GM12875 (cell line): ENCODE measurements around the gene HNRNPR.

Experiments used
- H3K4me3 ChIP-seq: one replicate; pipeline ENCODE4 v1.5.1; 2011; ENCODE audit warnings: low read depth, low read length, control low read depth
- TF ChIP-seq, protein P1 (sequence below): IDR thresholded peaks from 2 replicates; pipeline ENCODE4 v1.5.1; 2011; ENCODE audit warnings: low read depth, mild to moderate bottlenecking, control low read depth, inconsistent platforms, low read length, moderate library complexity, borderline replicate concordance; ENCODE audit not compliant: insufficient read depth

Gene HNRNPR

GRCh38 chr1:23344111-23344986 lies at the start of gene HNRNPR:
HNRNPR (minus strand) TSS chr1:23344284; CDS start chr1:23341008, 3,276 bp downstream.
- H3K4me3 ChIP-seq: peak within 1 kb of the TSS; percentile 86
- TF ChIP-seq, protein P1, sequence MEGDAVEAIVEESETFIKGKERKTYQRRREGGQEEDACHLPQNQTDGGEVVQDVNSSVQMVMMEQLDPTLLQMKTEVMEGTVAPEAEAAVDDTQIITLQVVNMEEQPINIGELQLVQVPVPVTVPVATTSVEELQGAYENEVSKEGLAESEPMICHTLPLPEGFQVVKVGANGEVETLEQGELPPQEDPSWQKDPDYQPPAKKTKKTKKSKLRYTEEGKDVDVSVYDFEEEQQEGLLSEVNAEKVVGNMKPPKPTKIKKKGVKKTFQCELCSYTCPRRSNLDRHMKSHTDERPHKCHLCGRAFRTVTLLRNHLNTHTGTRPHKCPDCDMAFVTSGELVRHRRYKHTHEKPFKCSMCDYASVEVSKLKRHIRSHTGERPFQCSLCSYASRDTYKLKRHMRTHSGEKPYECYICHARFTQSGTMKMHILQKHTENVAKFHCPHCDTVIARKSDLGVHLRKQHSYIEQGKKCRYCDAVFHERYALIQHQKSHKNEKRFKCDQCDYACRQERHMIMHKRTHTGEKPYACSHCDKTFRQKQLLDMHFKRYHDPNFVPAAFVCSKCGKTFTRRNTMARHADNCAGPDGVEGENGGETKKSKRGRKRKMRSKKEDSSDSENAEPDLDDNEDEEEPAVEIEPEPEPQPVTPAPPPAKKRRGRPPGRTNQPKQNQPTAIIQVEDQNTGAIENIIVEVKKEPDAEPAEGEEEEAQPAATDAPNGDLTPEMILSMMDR: no peak

GRCh38 chr1:23393706-23394105 lies 49.6 kb upstream of the HNRNPR start:
- H3K4me3 ChIP-seq: no peak overlapping the region
- TF ChIP-seq, protein P1: no peak

DNA sequence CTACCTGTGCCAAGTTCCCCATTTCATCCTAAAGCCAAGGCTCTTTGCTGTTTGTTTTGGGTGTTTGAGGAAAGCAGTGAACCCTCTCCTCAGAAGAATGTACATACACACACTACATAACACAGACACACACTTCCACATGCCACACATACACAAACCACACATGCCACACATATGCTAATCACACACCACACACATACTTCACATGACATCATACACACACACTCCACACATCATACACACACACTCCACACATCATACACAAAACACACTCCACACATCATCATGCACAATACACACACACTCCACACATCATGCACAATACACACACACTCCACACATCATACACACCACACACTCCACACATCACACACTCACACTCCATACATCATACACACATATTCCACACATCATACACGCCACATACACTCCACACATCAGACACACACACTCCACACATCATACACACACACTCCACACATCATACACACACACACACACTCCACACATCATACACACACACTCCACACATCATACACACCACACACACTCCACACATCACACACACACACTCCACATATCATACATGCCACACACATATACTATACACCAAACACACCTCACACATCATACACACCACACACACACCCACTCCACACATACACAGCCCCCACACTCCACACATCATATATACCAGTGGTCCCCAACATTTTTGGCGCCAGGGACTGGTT lies 48.2 kb upstream of the HNRNPR start:
- TF ChIP-seq, protein P1: no peak

DNA sequence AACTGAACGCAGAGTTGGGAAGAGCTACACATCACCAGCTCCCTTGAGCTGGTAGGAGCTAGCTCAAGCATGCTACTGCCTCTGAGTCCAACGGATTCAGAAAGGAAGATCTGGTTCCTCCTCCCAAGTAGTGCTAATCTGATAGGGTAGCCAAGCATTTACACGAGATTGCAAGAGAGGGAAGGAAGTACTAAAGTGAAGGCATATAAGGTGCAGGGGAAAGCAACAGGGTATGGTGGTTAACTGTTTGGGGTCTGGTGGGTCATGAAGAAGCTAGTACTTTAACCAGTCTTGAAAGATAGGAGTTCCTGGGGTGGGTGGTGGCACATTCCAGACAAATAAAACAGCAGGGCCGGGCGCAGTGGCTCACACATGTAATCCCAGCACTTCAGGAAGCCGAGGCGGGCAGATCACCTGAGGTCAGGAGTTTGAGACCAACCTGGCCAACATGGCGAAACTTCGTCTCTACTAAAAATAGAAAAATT lies 45.8 kb upstream of the HNRNPR start:
- TF ChIP-seq, protein P1: no peak
- H3K4me3 ChIP-seq: no peak overlapping the region

More for the DNA sequence above, 48.2 kb upstream of the HNRNPR start:
- no peak overlapping the region for H3K4me3 ChIP-seq

DNA sequence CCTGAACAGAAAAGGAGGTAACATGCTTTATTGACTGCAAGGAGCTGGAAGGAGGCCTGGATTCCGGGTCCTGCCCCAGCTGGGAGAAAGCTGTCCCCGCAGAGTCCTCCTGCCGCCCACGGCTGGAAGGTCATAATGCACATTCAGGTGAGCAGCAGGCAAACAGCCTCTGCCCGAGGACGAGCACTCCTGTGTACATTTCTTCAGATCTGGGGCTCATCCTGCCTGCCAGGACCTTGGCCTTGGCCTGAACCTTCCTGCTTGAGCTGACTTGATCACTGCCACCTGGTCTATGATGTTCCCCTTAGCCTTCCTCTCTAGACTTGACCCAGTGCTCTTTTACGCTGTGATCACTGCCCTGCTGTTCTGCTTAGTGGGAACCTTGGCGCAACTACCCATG lies 43.4 kb upstream of the HNRNPR start:
- no peak overlapping the region for H3K4me3 ChIP-seq
- TF ChIP-seq, protein P1: no peak

- TF ChIP-seq, protein P1: no peak
- no peak overlapping the region for H3K4me3 ChIP-seq
Measured at GRCh38 chr1:23385119-23385621, 41.1 kb upstream of the HNRNPR start.
